IMR-90 (cell line): Measurements from ENCODE around the gene PATJ. TPM values are rescaled to one million over a fixed set of nuclear protein-coding genes. Genes with fewer than 3 reads are reported as not detected.

Experiments
- ATAC-seq: fragments of 200-7000 bp; cut with Tn5 transposase; 2 replicates; pipeline ENCODE4 v1.9.1; 2020; ENCODE audit warnings: low read depth, mild to moderate bottlenecking, moderate library complexity
- BruUV-seq: library from RNA; stranded (reverse); fragments of 400-500 nt; replicated peaks from 2 replicates; lab custom pipeline; 2021; lab: Mats Ljungman, UMichigan
- CTCF ChIA-PET: fragments of 300-600 bp; formaldehyde crosslinking; extraction: SDS; loops from one replicate; lab custom pipeline; 2021; ENCODE audit warnings: antibody characterized with exemption; lab: Yijun Ruan, JAX
- POLR2A ChIA-PET: fragments of 300-600 bp; sonication (Branson Sonifier 250); formaldehyde crosslinking; loops from one replicate; lab custom pipeline; 2022; ENCODE audit warnings: antibody characterized with exemption; ENCODE audit not compliant: unreplicated experiment; lab: Charles Lee
- DNase-seq: peaks from one replicate; pipeline ENCODE4 v3.0.0; 2013
- H2AFZ ChIP-seq: replicated peaks from 2 replicates; pipeline ENCODE3; 2013; ENCODE audit warnings: low read length, mild to moderate bottlenecking; ENCODE audit not compliant: poor library complexity
- H2AK5ac ChIP-seq: 2 replicates; pipeline ENCODE4 v1.6.1; 2013; ENCODE audit warnings: low read depth, low read length, inconsistent platforms
- H2AK9ac ChIP-seq: replicated peaks from 2 replicates; pipeline ENCODE3; 2013; ENCODE audit warnings: mild to moderate bottlenecking, low read depth, low read length, moderate library complexity; ENCODE audit not compliant: poor library complexity
- H2BK120ac ChIP-seq: 2 replicates; pipeline ENCODE4 v1.6.1; 2013; ENCODE audit warnings: low read depth, low read length, inconsistent platforms
- H2BK15ac ChIP-seq: 3 replicates; pipeline ENCODE4 v1.6.1; 2013; ENCODE audit warnings: low read depth, low read length, inconsistent platforms
- H2BK20ac ChIP-seq: 2 replicates; pipeline ENCODE4 v1.6.1; 2013; ENCODE audit warnings: low read depth, mild to moderate bottlenecking, inconsistent platforms, low read length, moderate library complexity
- H2BK5ac ChIP-seq: 2 replicates; pipeline ENCODE4 v1.6.1; 2013; ENCODE audit warnings: mild to moderate bottlenecking, low read depth, low read length, inconsistent platforms; ENCODE audit not compliant: poor library complexity, severe bottlenecking
- H3K14ac ChIP-seq: replicated peaks from 2 replicates; pipeline ENCODE4 v1.6.1; 2013; ENCODE audit warnings: low read depth, low read length, inconsistent platforms
- H3K18ac ChIP-seq: 2 replicates; pipeline ENCODE4 v1.6.1; 2013; ENCODE audit warnings: low read depth, low read length, control low read depth
- H3K23ac ChIP-seq: 2 replicates; pipeline ENCODE4 v1.6.1; 2013; ENCODE audit warnings: low read depth, low read length, inconsistent platforms
- H3K27ac ChIP-seq: 2 replicates; pipeline ENCODE4 v1.5.1; 2013; ENCODE audit warnings: mild to moderate bottlenecking, control low read depth, low read length; ENCODE audit not compliant: insufficient read depth
- H3K27me3 ChIP-seq: 2 replicates; pipeline ENCODE4 v1.6.1; 2013; ENCODE audit warnings: low read length; ENCODE audit not compliant: control insufficient read depth, insufficient read depth
- H3K36me3 ChIP-seq: 2 replicates; pipeline ENCODE4 v1.6.1; 2013; ENCODE audit warnings: low read length, mixed read lengths; ENCODE audit not compliant: control insufficient read depth, insufficient read depth
- H3K4ac ChIP-seq: 2 replicates; pipeline ENCODE4 v1.6.1; 2013; ENCODE audit warnings: low read depth, low read length, inconsistent platforms
- H3K4me1 ChIP-seq: 2 replicates; pipeline ENCODE4 v1.6.1; 2013; ENCODE audit warnings: low read length, mixed read lengths; ENCODE audit not compliant: control insufficient read depth, insufficient read depth
- H3K4me2 ChIP-seq: 2 replicates; pipeline ENCODE4 v1.6.1; 2013; ENCODE audit warnings: low read depth, mild to moderate bottlenecking, control low read depth, low read length, moderate library complexity
- H3K4me3 ChIP-seq: 2 replicates; pipeline ENCODE4 v1.5.1; 2013; ENCODE audit warnings: low read depth, mild to moderate bottlenecking, control low read depth, low read length, moderate library complexity; ENCODE audit not compliant: insufficient read depth
- H3K56ac ChIP-seq: 2 replicates; pipeline ENCODE4 v1.6.1; 2013; ENCODE audit warnings: low read length, inconsistent platforms; ENCODE audit not compliant: insufficient read depth; ENCODE audit errors: extremely low read depth
- H3K79me1 ChIP-seq, 2 experiments: 2 replicates each; pipeline ENCODE4 v1.6.1; 2013; ENCODE audit warnings: low read length in 2 of 2, inconsistent platforms in 1 of 2, low read depth in 1 of 2
- H3K9ac ChIP-seq: 2 replicates; pipeline ENCODE4 v1.6.1; 2013; ENCODE audit warnings: low read depth, low read length, control low read depth
- H3K9me1 ChIP-seq: 2 replicates; pipeline ENCODE4 v1.6.1; 2013; ENCODE audit warnings: low read length, inconsistent platforms; ENCODE audit not compliant: insufficient read depth
- H3K9me3 ChIP-seq: 2 replicates; pipeline ENCODE4 v1.6.1; 2013; ENCODE audit warnings: low read length; ENCODE audit not compliant: control insufficient read depth, insufficient read depth
- H4K20me1 ChIP-seq: 2 replicates; pipeline ENCODE4 v1.6.1; 2013; ENCODE audit warnings: low read length, inconsistent platforms; ENCODE audit not compliant: insufficient read depth
- H4K5ac ChIP-seq: 2 replicates; pipeline ENCODE4 v1.6.1; 2013; ENCODE audit warnings: mild to moderate bottlenecking, low read depth, low read length, control low read depth
- H4K8ac ChIP-seq, 2 experiments: 2 replicates each; pipeline ENCODE4 v1.6.1; 2013; ENCODE audit warnings: low read depth in 2 of 2, low read length in 2 of 2, control low read depth in 1 of 2, inconsistent platforms in 1 of 2
- H4K91ac ChIP-seq: 2 replicates; pipeline ENCODE4 v1.6.1; 2013; ENCODE audit warnings: low read depth, low read length, inconsistent platforms; ENCODE audit not compliant: insufficient read depth
- CEBPB ChIP-seq: IDR thresholded peaks from 2 replicates; pipeline ENCODE4 v1.6.1; 2012; ENCODE audit warnings: low read depth, low read length, improper control_type of control experiment
- CHD1 ChIP-seq: IDR thresholded peaks from 2 replicates; pipeline ENCODE4 v1.6.1; 2012; ENCODE audit warnings: low read depth, low read length, improper control_type of control experiment
- FOS ChIP-seq: fragments of 150-350 bp; IDR thresholded peaks from 2 replicates; pipeline ENCODE4 v1.6.1; 2016; ENCODE audit warnings: low read depth, low read length
- MAFK ChIP-seq: IDR thresholded peaks from 2 replicates; pipeline ENCODE4 v1.6.1; 2012; ENCODE audit warnings: low read depth, low read length, improper control_type of control experiment
- MAZ ChIP-seq: IDR thresholded peaks from 2 replicates; pipeline ENCODE4 v1.6.1; 2012; ENCODE audit warnings: low read depth, mild to moderate bottlenecking, low read length, improper control_type of control experiment, moderate library complexity, borderline replicate concordance
- NFE2L2 ChIP-seq: fragments of 150-350 bp; IDR thresholded peaks from 2 replicates; pipeline ENCODE4 v1.6.1; 2016; ENCODE audit warnings: low read depth, mild to moderate bottlenecking, low read length
- POLR2A ChIP-seq: IDR thresholded peaks from 2 replicates; pipeline ENCODE4 v1.6.1; 2012; ENCODE audit warnings: mild to moderate bottlenecking, low read depth, low read length
- RAD21 ChIP-seq: IDR thresholded peaks from 2 replicates; pipeline ENCODE4 v1.6.1; 2012; ENCODE audit warnings: low read length, improper control_type of control experiment
- RCOR1 ChIP-seq: IDR thresholded peaks from 2 replicates; pipeline ENCODE4 v1.6.1; 2012; ENCODE audit warnings: mild to moderate bottlenecking, low read length, improper control_type of control experiment; ENCODE audit not compliant: insufficient replicate concordance
- RFX5 ChIP-seq: IDR thresholded peaks from 2 replicates; pipeline ENCODE4 v1.8.0; 2012; ENCODE audit warnings: low read depth, mild to moderate bottlenecking, low read length, moderate library complexity
- SMC3 ChIP-seq: fragments of 150-350 bp; IDR thresholded peaks from 2 replicates; pipeline ENCODE4 v1.6.1; 2016; ENCODE audit warnings: low read depth, mild to moderate bottlenecking, antibody characterized with exemption, low read length, moderate library complexity
- WGBS, 2 experiments: methylation state at CpG; one replicate each; pipeline versions ENCODE4 v1.1.5 to v1.1.7; 2013; ENCODE audit warnings: missing lambda C conversion rate in 2 of 2; ENCODE audit not compliant: insufficient read length in 1 of 2; ENCODE audit errors: extremely low coverage in 2 of 2; 5-methylcytosine and 5-hydroxymethylcytosine counted together
- dilution Hi-C: fragments of 300-500 bp; cut with HindIII; formaldehyde crosslinking; loops from one replicate; pipeline ENCODE4 v1.14.3; 2018; ENCODE audit warnings: low sequenced_read_pairs; ENCODE audit not compliant: unreplicated experiment
- in situ Hi-C: fragments of 300-500 bp; cut with MboI; formaldehyde crosslinking; loops from 3 replicates; pipeline ENCODE4 v1.14.3; 2019; ENCODE audit warnings: low sequenced_read_pairs, inconsistent platforms, mixed read lengths
- intact Hi-C: fragments of 100-400 bp; cut with micrococcal nuclease; formaldehyde crosslinking; loops from 2 replicates; pipeline ENCODE4 v1.10.0; 2022
- polyA plus RNA-seq, 3 experiments: library from polyadenylated mRNA; depleted of rRNA; stranded (reverse); fragments of >200 nt; gene quantifications; 2 replicates each; pipeline ENCODE4 v1.2.3, GENCODE V29; 2012; ENCODE audit warnings: low replicate concordance in 1 of 3
- total RNA-seq: library from RNA; depleted of rRNA; stranded (reverse); fragments of >200 nt; gene quantifications from 2 replicates; pipeline ENCODE4 v1.2.3, GENCODE V29; 2012
- TF ChIP-seq, protein P1 (sequence below): conservative IDR thresholded peaks from 2 replicates; pipeline ENCODE4 v1.5.1; 2012; ENCODE audit warnings: mild to moderate bottlenecking, low read depth, low read length, improper control_type of control experiment

PATJ gene
- total and polyA plus RNA-seq, 2 of the 4 experiments (the other 2 are of a cell fraction) = 2.0 to 3.4 TPM

DNA sequence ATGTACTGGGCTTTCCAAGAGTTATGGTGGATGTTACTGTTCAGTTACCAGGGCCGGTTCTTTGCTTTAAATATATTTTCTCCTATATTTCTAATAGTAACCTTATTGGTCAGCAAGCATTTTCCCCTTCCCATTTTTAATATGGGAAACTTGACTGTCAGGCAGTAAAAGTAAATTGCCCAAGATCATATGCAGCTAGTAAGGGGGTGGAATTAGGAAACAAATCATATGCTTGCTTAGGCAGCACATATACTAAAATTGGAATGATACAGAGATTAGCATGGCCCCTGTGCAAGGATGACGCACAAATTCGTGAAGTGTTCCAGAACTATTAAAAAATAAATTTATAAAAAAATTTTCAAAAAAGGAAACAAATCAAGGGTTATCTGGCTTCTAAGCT lies 73.9 kb downstream of the PATJ start:
- Histone ChIP-seq H3K4me3 (no peak overlapping the region), H2AK9ac (no peak overlapping the region), H3K14ac (no peak overlapping the region), H3K27ac (no peak overlapping the region), H4K5ac (no peak overlapping the region), H4K91ac (no peak overlapping the region), H3K27me3 (no peaks in the 10 kb centered on the region), H2BK15ac (no peak overlapping the region), H2BK5ac (no peak overlapping the region), H3K23ac (no peak overlapping the region), H3K36me3 (no peaks in the 10 kb centered on the region), H4K20me1 (no peaks in the 10 kb centered on the region), H3K9ac (no peak overlapping the region), H3K56ac (no peak overlapping the region), H2AFZ (no peak overlapping the region), H3K4me1 (no peaks in the 10 kb centered on the region; the same call in 1 of the 2 replicates), H3K4me2 (no peak overlapping the region), H3K18ac (no peak overlapping the region), H2BK120ac (no peak overlapping the region), H3K4ac (no peak overlapping the region), H4K8ac (no peak overlapping the region), H3K9me3 (no peaks in the 10 kb centered on the region), H3K79me1 (no peaks in the 10 kb centered on the region), H2AK5ac (no peak overlapping the region), H3K9me1 (no peaks in the 10 kb centered on the region), H2BK20ac (no peak overlapping the region)
- POLR2A ChIA-PET = no interaction called here
- CTCF ChIA-PET = no interaction called here
- ATAC-seq (no peak), DNase-seq (no peak)
- BruUV-seq = no TSS peak
- in situ Hi-C loops = no loop called here
- intact Hi-C loops = no loop called here
- dilution Hi-C loops = no loop called here
- no peak for TF ChIP-seq CEBPB
- TF ChIP-seq SMC3 = no peak
- TF ChIP-seq MAFK = no peak
- TF ChIP-seq CHD1 = no peak
- TF ChIP-seq NFE2L2 = no peak
- TF ChIP-seq FOS = no peak
- TF ChIP-seq, protein P1, sequence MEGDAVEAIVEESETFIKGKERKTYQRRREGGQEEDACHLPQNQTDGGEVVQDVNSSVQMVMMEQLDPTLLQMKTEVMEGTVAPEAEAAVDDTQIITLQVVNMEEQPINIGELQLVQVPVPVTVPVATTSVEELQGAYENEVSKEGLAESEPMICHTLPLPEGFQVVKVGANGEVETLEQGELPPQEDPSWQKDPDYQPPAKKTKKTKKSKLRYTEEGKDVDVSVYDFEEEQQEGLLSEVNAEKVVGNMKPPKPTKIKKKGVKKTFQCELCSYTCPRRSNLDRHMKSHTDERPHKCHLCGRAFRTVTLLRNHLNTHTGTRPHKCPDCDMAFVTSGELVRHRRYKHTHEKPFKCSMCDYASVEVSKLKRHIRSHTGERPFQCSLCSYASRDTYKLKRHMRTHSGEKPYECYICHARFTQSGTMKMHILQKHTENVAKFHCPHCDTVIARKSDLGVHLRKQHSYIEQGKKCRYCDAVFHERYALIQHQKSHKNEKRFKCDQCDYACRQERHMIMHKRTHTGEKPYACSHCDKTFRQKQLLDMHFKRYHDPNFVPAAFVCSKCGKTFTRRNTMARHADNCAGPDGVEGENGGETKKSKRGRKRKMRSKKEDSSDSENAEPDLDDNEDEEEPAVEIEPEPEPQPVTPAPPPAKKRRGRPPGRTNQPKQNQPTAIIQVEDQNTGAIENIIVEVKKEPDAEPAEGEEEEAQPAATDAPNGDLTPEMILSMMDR = no peak
- TF ChIP-seq RFX5 = no peak
- TF ChIP-seq MAZ = no peak
- no peak for TF ChIP-seq POLR2A
- TF ChIP-seq RAD21 = no peak
- no peak for TF ChIP-seq RCOR1
- no CpG with 5 or more reads among the region's 3 CpGs for WGBS, 2 experiments
